Measurements from ENCODE around the gene DCAF17.
"Not testable (repeated sequence)": the region's sequence is repeated elsewhere in the genome, so short reads cannot be mapped to it uniquely, and the experiment has no call there.

DCAF17 gene

GRCh38 chr2:171459498-171459897 lies 25.5 kb downstream of the DCAF17 start:
- no peak for DNase-seq

- no peak for DNase-seq
Observed at GRCh38 chr2:171460537-171460936, 26.5 kb downstream of the DCAF17 start.

GRCh38 chr2:171469176-171469575 lies 35.1 kb downstream of the DCAF17 start:
- no peak for DNase-seq

- DNase-seq = no peak
Observed at GRCh38 chr2:171470129-171470528, 36.1 kb downstream of the DCAF17 start.

- no peak for DNase-seq
Observed at GRCh38 chr2:171475979-171476378, 42.0 kb downstream of the DCAF17 start.

GRCh38 chr2:171478345-171478744 lies 44.3 kb downstream of the DCAF17 start:
- DNase-seq = no peak

GRCh38 chr2:171479154-171479814 lies 45.3 kb downstream of the DCAF17 start:
- DNase-seq = peak in 1 of 5 donors; percentile 21

- no peak for DNase-seq
Observed at GRCh38 chr2:171480908-171481307, 46.9 kb downstream of the DCAF17 start.

GRCh38 chr2:171482308-171482707 lies 48.3 kb downstream of the DCAF17 start:
- DNase-seq = no peak

- no peak for DNase-seq
Observed at GRCh38 chr2:171482877-171483276, 48.9 kb downstream of the DCAF17 start.

- no peak for DNase-seq
Observed at GRCh38 chr2:171483793-171484192, 49.8 kb downstream of the DCAF17 start.

- no peak for DNase-seq
Observed at GRCh38 chr2:171485116-171485515, 51.1 kb downstream of the DCAF17 start.

- no peak for DNase-seq
Observed at GRCh38 chr2:171487201-171487600, 53.2 kb downstream of the DCAF17 start.

- no peak for DNase-seq
Observed at GRCh38 chr2:171487803-171488259, 53.8 kb downstream of the DCAF17 start.

GRCh38 chr2:171490577-171490976 lies 56.6 kb downstream of the DCAF17 start:
- DNase-seq = no peak

GRCh38 chr2:171491292-171491691 lies 57.3 kb downstream of the DCAF17 start:
- DNase-seq = no peak

- DNase-seq = no peak
Observed at GRCh38 chr2:171492664-171493063, 58.6 kb downstream of the DCAF17 start.

- not testable (repeated sequence) for DNase-seq
Observed at GRCh38 chr2:171497664-171498063, 63.6 kb downstream of the DCAF17 start.

- no peak for DNase-seq
Observed at GRCh38 chr2:171505374-171505773, 71.3 kb downstream of the DCAF17 start.

GRCh38 chr2:171509945-171510731 lies 76.1 kb downstream of the DCAF17 start:
- no peak for DNase-seq

GRCh38 chr2:171512014-171512413 lies 78.0 kb downstream of the DCAF17 start:
- no peak for DNase-seq

GRCh38 chr2:171512683-171513195 lies 78.7 kb downstream of the DCAF17 start:
- DNase-seq = no peak

- DNase-seq = no peak
Observed at GRCh38 chr2:171513719-171514160, 79.7 kb downstream of the DCAF17 start.

All from T-helper 1 cell (primary cell).